GM12873 (cell line): ENCODE data around the gene ADCY3.
A peak's percentile ranks its signal among the peaks of the same experiment; 100 is the strongest.

Experiments
- CTCF ChIP-seq: IDR thresholded peaks from 2 replicates; pipeline ENCODE4 v1.5.1; 2012; ENCODE audit warnings: low read depth, mild to moderate bottlenecking, moderate library complexity, low read length, control low read depth; ENCODE audit not compliant: insufficient read depth; ENCODE audit errors: missing control alignments

ADCY3 gene

GRCh38 chr2:24809316-24810007 is 110.6 kb downstream of the ADCY3 start:
- TF ChIP-seq CTCF: no peak

- TF ChIP-seq CTCF: no peak
Measured at GRCh38 chr2:24806661-24807036, 113.4 kb downstream of the ADCY3 start.

GRCh38 chr2:24797644-24798043 is 122.4 kb downstream of the ADCY3 start:
- TF ChIP-seq CTCF: no peak

DNA sequence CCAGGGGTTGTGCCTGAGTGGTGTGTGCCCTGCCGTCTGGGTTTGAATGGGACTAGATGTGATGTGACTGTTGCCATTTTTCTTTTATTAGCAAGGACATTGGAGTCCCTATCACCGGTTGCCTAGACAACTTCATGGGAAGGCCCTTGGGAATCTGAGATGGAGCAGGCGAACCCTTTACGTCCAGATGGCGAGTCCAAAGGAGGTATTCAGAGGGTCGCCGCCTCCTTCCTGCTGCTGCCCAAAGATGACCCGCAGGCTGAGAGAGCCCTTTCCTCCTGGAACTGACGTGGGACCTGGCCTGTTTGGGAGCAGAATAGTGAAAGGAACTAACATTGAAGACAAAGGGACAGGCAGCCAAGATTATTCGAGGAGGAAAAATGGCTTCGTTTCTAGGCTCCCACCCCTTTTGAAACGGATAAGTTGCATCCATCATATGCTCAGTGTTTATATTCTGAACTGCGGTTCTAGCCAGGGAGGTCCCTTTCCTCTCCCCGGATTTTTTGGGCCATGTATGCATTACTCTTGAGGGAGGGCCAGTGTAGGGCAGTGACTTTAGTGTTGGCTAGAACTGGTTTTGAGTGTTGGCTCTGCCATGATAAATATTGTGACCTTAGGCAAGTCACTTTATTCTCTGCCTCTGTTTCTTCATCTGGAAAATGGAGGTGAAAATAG is 126.1 kb downstream of the ADCY3 start:
- TF ChIP-seq CTCF: no peak

- peak; percentile 57 for TF ChIP-seq CTCF
Measured at GRCh38 chr2:24792874-24793760, 126.9 kb downstream of the ADCY3 start, which contains the start of the genes CENPO and PTRHD1. Gene CENPO, plus strand, starts transcription at chr2:24793425. Its CDS starts 495 bp downstream, at chr2:24793920. Gene PTRHD1, minus strand, starts transcription at chr2:24793391. Its CDS starts 14 bp downstream, at chr2:24793377.

GRCh38 chr2:24792542-24792873 is 127.5 kb downstream of the ADCY3 start:
- TF ChIP-seq CTCF: no peak

- no peak for TF ChIP-seq CTCF
Measured at GRCh38 chr2:24791452-24791851, 128.6 kb downstream of the ADCY3 start.
